Osteocyte (in vitro differentiated cells): ENCODE results near the gene COL27A1. TPM values are rescaled to one million over a fixed set of nuclear protein-coding genes. Genes with fewer than 3 reads are reported as not detected.
A peak's percentile ranks its signal among the peaks of the same experiment; 100 is the strongest.

Experiments used
- DNase-seq: peaks from one replicate; pipeline ENCODE4 v3.0.0; 2021; ENCODE audit warnings: mixed read lengths; ENCODE audit not compliant: unreplicated experiment; ENCODE audit errors: extremely low spot score
- H3K27ac Mint-ChIP-seq: one replicate; pipeline ENCODE4 v1.8.0; 2021; ENCODE audit warnings: mild to moderate bottlenecking, mixed read lengths; ENCODE audit not compliant: unreplicated experiment
- H3K27me3 Mint-ChIP-seq: one replicate; pipeline ENCODE4 v1.8.0; 2021; ENCODE audit warnings: mixed read lengths; ENCODE audit not compliant: unreplicated experiment
- H3K36me3 Mint-ChIP-seq: one replicate; pipeline ENCODE4 v1.8.0; 2021; ENCODE audit warnings: mixed read lengths; ENCODE audit not compliant: unreplicated experiment
- H3K4me1 Mint-ChIP-seq: one replicate; pipeline ENCODE4 v1.8.0; 2021; ENCODE audit warnings: mixed read lengths; ENCODE audit not compliant: unreplicated experiment
- H3K4me3 Mint-ChIP-seq: one replicate; pipeline ENCODE4 v1.8.0; 2021; ENCODE audit warnings: mild to moderate bottlenecking, moderate library complexity, mixed read lengths; ENCODE audit not compliant: unreplicated experiment
- H3K9me3 Mint-ChIP-seq: one replicate; pipeline ENCODE4 v1.8.0; 2021; ENCODE audit warnings: mixed read lengths; ENCODE audit not compliant: unreplicated experiment
- CTCF ChIP-seq: fragments of 200-600 bp; sonication (generic); IDR thresholded peaks from 2 replicates; pipeline ENCODE4 v1.5.0; 2021; ENCODE audit warnings: antibody characterized with exemption, mild to moderate bottlenecking, moderate library complexity
- total RNA-seq: library from RNA; stranded (reverse); gene quantifications from 2 replicates; pipeline ENCODE4 v1.2.1, GENCODE V29; 2021

The COL27A1 gene
- total RNA-seq, 1 donor from 2014 or later: 44.4 TPM

- Mint-ChIP-seq H3K4me1 (peaks cover 56% of the 10 kb centered on the region), H3K27ac (peak overlapping the region; percentile 54)
- DNase-seq: no peak
Observed at GRCh38 chr9:114180696-114181606, 25.6 kb downstream of the COL27A1 start.

GRCh38 chr9:114181607-114182409 lies 26.5 kb downstream of the COL27A1 start:
- TF ChIP-seq CTCF: no peak
- H3K4me1 Mint-ChIP-seq: peaks cover 51% of the 10 kb centered on the region
- peaks cover 22% of the 10 kb centered on the region for H3K36me3 Mint-ChIP-seq
- H3K27ac Mint-ChIP-seq: peak overlapping the region; percentile 54
- no peak for DNase-seq
- H3K4me3 Mint-ChIP-seq: no peak overlapping the region
- H3K27me3 Mint-ChIP-seq: no peaks in the 10 kb centered on the region
- H3K9me3 Mint-ChIP-seq: no peaks in the 10 kb centered on the region

More at GRCh38 chr9:114180696-114181606, 25.6 kb downstream of the COL27A1 start:
- H3K4me3 Mint-ChIP-seq: peak overlapping the region; percentile 3
- no peaks in the 10 kb centered on the region for H3K27me3 Mint-ChIP-seq
- H3K9me3 Mint-ChIP-seq: no peaks in the 10 kb centered on the region
- no peak for TF ChIP-seq CTCF
- H3K36me3 Mint-ChIP-seq: peaks cover 15% of the 10 kb centered on the region

GRCh38 chr9:114183006-114183405 lies 27.7 kb downstream of the COL27A1 start:
- TF ChIP-seq CTCF: no peak
- Mint-ChIP-seq H3K36me3 (peaks cover 24% of the 10 kb centered on the region), H3K9me3 (no peaks in the 10 kb centered on the region), H3K27me3 (no peaks in the 10 kb centered on the region), H3K27ac (no peak overlapping the region), H3K4me1 (peaks cover 39% of the 10 kb centered on the region), H3K4me3 (no peak overlapping the region)
- DNase-seq: no peak

- Mint-ChIP-seq H3K27me3 (no peaks in the 10 kb centered on the region), H3K4me1 (peaks cover 28% of the 10 kb centered on the region), H3K27ac (no peak overlapping the region), H3K4me3 (no peak overlapping the region), H3K36me3 (peaks cover 28% of the 10 kb centered on the region), H3K9me3 (peaks cover 4% of the 10 kb centered on the region)
- no peak for DNase-seq
- TF ChIP-seq CTCF: no peak
Observed at GRCh38 chr9:114184071-114184470, 28.7 kb downstream of the COL27A1 start.

- H3K36me3 Mint-ChIP-seq: peaks cover 31% of the 10 kb centered on the region
- no peak overlapping the region for H3K27ac Mint-ChIP-seq
- no peaks in the 10 kb centered on the region for H3K27me3 Mint-ChIP-seq
- peaks cover 5% of the 10 kb centered on the region for H3K9me3 Mint-ChIP-seq
- H3K4me1 Mint-ChIP-seq: peaks cover 20% of the 10 kb centered on the region
- no peak for DNase-seq
- no peak for TF ChIP-seq CTCF
- no peak overlapping the region for H3K4me3 Mint-ChIP-seq
Observed at GRCh38 chr9:114184866-114185265, 29.5 kb downstream of the COL27A1 start.
